Breast epithelium (tissue), 4 donors: Measurements from ENCODE around the gene PAPOLB. TPM values are rescaled to one million over a fixed set of nuclear protein-coding genes. Genes with fewer than 3 reads are reported as not detected.

ENCODE experiments used
- DNase-seq, 2 donors: peaks; one replicate each; pipeline ENCODE4 v3.0.0-alpha.2; 2019; ENCODE audit warnings: low spot score in 2 of 2
- H3K27ac ChIP-seq, 2 donors: fragments of 200-600 bp; sonication (generic) in 1 of 2; one replicate each; pipeline ENCODE4 v1.5.1; 2016 to 2019; ENCODE audit warnings: mild to moderate bottlenecking in 1 of 2
- H3K27me3 ChIP-seq, 2 donors: fragments of 200-600 bp; sonication (generic) in 1 of 2; one replicate each; pipeline versions ENCODE4 v1.5.1 to v1.6.0; 2017 to 2019; ENCODE audit warnings: control low read depth in 1 of 2, mild to moderate bottlenecking in 1 of 2
- H3K36me3 ChIP-seq: fragments of 200-600 bp; one replicate; pipeline ENCODE4 v1.5.1; 2019
- H3K4me1 ChIP-seq, 2 donors: fragments of 200-600 bp; sonication (generic); one replicate each; pipeline ENCODE4 v1.5.1; 2016 to 2019; ENCODE audit warnings: control low read depth in 1 of 2
- H3K4me3 ChIP-seq, 3 donors: fragments of 200-600 bp; sonication (generic); 1 replicate in 2 of 3; 2 replicates in 1 of 3; pipeline ENCODE4 v1.5.1; 2016 to 2019; ENCODE audit warnings: mild to moderate bottlenecking in 3 of 3, moderate library complexity in 2 of 3
- H3K9me3 ChIP-seq, 2 donors: fragments of 200-600 bp; sonication (generic) in 1 of 2; one replicate each; pipeline ENCODE4 v1.5.1; 2016 to 2019; ENCODE audit warnings: control low read depth in 1 of 2
- CTCF ChIP-seq, 3 donors: fragments of 450-650 bp; IDR thresholded peaks; one replicate each; pipeline ENCODE4 v1.5.1; 2016 to 2017; ENCODE audit warnings: antibody characterized with exemption in 3 of 3, mild to moderate bottlenecking in 3 of 3, moderate library complexity in 3 of 3
- POLR2A ChIP-seq: fragments of 450-650 bp; IDR thresholded peaks from one replicate; pipeline ENCODE4 v1.6.1; 2016; ENCODE audit warnings: antibody characterized with exemption, mild to moderate bottlenecking, moderate library complexity
- POLR2AphosphoS5 ChIP-seq, 3 donors: sonication (generic); formaldehyde crosslinking; IDR thresholded peaks; one replicate each; pipeline ENCODE4 v1.6.1; 2017; ENCODE audit warnings: antibody characterized with exemption in 3 of 3
- intact Hi-C: fragments of 100-400 bp; cut with DNase I; formaldehyde crosslinking; loops from one replicate; pipeline ENCODE4 v1.15.1; 2023; ENCODE audit warnings: low total_unique reads
- total RNA-seq, 3 donors: library from RNA; depleted of rRNA; stranded (reverse); fragments of >200 nt; gene quantifications; one replicate each; pipeline ENCODE4 v1.1.0, GENCODE V29; 2016

Gene PAPOLB
- total RNA-seq, 3 donors from 2014 or later, result 0.15 to 0.48 (median 0.33) TPM

DNA sequence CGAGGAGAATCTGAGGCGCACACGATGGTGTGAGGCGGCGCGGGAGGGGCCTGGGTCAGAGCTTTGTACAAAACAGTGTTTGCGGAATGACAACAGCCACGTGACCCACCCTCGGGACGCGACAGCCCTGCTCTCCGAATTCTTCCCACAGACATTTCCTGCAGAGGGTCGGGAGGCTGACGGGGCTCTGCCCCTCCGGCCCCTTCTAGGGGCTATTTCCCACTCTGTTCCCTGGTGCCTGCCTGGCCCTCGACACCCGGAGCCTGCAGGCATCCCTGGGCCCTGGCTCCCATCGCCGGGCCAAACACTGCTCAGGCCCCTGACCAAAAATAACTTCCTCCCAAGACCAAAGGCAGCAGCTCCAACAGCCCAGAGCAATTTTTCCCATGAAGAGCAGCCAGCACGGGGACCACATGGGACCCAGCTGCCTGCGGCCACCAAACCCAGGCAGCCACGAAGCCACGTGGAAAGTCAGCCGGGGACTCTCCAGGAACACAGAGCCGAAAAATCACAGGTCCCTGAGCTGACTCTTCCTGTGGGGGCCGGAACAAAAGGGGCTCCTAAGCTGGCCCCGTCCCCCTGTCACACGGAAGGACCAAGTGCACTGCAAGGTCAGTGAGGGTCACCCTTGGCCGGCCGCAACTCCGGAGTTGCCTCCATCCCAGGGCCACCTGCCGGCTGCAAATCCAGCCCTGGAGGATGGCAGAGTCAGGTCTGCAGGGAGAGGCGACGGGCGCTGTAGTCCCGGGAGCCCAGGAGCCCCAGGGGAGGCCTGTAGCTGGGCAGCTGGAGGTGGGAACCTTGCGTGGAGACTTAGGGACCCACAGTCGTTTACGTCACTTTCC, 42.0 kb downstream of the PAPOLB start:
- H3K36me3 ChIP-seq, result no peaks in the 10 kb centered on the region
- H3K4me3 ChIP-seq, result no peak overlapping the region
- intact Hi-C loops, result no loop called here
- no peaks in the 10 kb centered on the region for H3K4me1 ChIP-seq
- TF ChIP-seq POLR2AphosphoS5 (IDR thresholded peaks at IDR 0.05), result no peak
- TF ChIP-seq CTCF (IDR thresholded peaks at IDR 0.05), result no peak
- TF ChIP-seq POLR2A, result no peak
- peak overlapping the region in 1 of 2 donors; percentile 66 for H3K27ac ChIP-seq
- no peaks in the 10 kb centered on the region for H3K9me3 ChIP-seq
- no peaks in the 10 kb centered on the region for H3K27me3 ChIP-seq
- no peak for DNase-seq

GRCh38 chr7:4818000-4818794, 43.6 kb downstream of the PAPOLB start:
- intact Hi-C loops, result no loop called here
- DNase-seq, result no peak
- H3K9me3 ChIP-seq, result no peaks in the 10 kb centered on the region
- TF ChIP-seq POLR2A (no peak), POLR2AphosphoS5 (IDR thresholded peaks at IDR 0.05) (no peak), CTCF (IDR thresholded peaks at IDR 0.05) (no peak)
- no peaks in the 10 kb centered on the region for H3K27me3 ChIP-seq
- H3K4me1 ChIP-seq, result no peaks in the 10 kb centered on the region
- peak overlapping the region in 1 of 2 donors; percentile 38 for H3K27ac ChIP-seq
- no peak overlapping the region for H3K4me3 ChIP-seq
- no peaks in the 10 kb centered on the region for H3K36me3 ChIP-seq

GRCh38 chr7:4817178-4817901, 44.5 kb downstream of the PAPOLB start:
- Histone ChIP-seq H3K4me3 (no peak overlapping the region), H3K4me1 (no peaks in the 10 kb centered on the region), H3K27me3 (no peaks in the 10 kb centered on the region), H3K36me3 (no peaks in the 10 kb centered on the region), H3K27ac (peak overlapping the region in 1 of 2 donors; percentile 38), H3K9me3 (no peaks in the 10 kb centered on the region)
- TF ChIP-seq CTCF (IDR thresholded peaks at IDR 0.05) (no peak), POLR2A (no peak), POLR2AphosphoS5 (IDR thresholded peaks at IDR 0.05) (no peak)
- DNase-seq, result no peak
- intact Hi-C loops, result no loop called here

DNA sequence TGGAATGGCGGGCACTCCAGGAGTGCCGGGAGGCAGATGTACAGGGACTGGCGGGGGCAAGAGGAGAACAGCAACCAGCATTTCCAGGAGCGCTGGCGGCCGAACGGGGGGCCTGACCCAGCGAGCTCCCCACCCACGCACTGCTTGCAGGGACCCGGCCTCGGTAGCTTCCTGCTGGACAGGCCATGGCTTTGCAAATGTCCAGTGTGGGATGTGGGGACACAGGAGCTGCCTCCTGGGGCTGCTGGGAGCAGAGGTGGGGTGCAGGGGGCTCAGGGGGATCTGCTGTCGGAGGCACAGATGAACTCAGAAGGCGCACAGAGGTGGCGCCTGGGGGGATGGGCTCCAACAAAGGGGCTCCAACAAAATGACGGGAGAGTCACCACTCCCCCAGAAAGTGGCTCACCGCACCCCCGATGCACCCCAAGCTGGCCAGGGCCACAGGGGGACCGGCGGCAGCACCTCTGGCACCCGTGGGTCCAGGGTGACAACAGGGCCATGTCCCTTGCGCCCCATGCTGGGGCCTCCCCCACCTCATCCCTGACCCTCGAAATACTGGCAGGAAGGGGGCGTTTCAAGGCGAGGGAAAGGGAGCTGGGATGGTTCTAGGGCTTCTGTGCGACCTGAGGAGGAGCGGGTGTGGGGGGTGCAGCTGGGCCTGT, 45.3 kb downstream of the PAPOLB start:
- Histone ChIP-seq H3K27ac (no peak overlapping the region), H3K36me3 (no peaks in the 10 kb centered on the region)
- no peak for TF ChIP-seq POLR2AphosphoS5 (IDR thresholded peaks at IDR 0.05)
- no peak for TF ChIP-seq CTCF (IDR thresholded peaks at IDR 0.05)
- no peak for TF ChIP-seq POLR2A

More for the DNA sequence above, 45.3 kb downstream of the PAPOLB start:
- Histone ChIP-seq H3K27me3 (no peaks in the 10 kb centered on the region), H3K9me3 (no peaks in the 10 kb centered on the region), H3K4me1 (no peaks in the 10 kb centered on the region), H3K4me3 (no peak overlapping the region)
- intact Hi-C loops, result no loop called here
- DNase-seq, result no peak
